ENCODE data around the gene PTRHD1. TPM values are rescaled to one million over a fixed set of nuclear protein-coding genes. Genes with fewer than 3 reads are reported as not detected.

PTRHD1 gene, protein sequence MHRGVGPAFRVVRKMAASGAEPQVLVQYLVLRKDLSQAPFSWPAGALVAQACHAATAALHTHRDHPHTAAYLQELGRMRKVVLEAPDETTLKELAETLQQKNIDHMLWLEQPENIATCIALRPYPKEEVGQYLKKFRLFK
- 25.5 and 28.8 TPM in 2 replicates for total RNA-seq

DNA sequence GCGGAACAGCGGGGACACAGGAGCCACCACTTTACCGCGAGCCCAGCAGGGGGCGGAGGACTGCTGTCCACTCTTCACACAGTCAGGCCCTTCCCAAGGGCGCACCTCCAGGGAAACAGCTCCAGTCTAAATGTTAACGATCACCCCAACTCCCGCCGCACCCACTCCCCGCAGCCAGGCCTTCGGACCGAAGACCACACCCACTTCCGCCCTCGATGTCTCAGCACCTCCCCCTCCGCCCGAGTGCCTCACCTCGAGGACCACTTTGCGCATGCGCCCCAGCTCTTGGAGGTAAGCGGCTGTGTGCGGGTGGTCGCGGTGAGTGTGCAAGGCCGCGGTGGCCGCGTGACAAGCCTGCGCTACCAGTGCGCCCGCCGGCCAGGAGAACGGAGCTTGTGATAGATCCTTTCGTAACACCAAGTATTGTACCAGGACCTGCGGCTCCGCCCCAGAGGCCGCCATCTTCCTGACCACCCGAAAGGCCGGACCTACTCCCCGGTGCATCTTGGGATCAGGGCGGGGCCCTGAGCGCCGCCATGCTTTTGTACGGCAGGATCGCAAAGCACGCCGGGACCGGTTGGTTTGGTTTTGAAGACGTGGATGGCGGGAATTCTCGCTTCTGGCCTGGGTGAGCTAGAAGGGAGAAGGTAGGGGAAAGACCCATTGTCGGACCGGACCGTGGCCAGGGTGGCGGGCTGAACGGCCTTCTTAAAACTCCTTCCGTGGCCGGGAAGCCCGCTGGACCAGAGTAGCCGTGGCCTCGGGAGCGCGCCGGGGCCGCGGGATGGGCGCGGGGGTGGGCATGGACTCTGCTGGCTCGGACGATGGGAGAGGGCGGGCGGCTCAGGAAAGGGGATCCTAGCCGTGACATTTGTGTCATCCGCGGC is at the start of gene PTRHD1, which contains the start of gene CENPO:
Gene PTRHD1, minus strand, starts transcription at position 518 of the 887 bp plus-strand sequence. Its CDS starts 14 bp downstream, at position 504.
Gene CENPO, plus strand, starts transcription at position 552 of the 887 bp plus-strand sequence. CDS start 495 bp downstream, outside the sequence.

Other genes starting within 250 kb of the PTRHD1 start
- gene CENPO, start within 50 bp of the PTRHD1 start, total RNA-seq: 5.9 and 24.7 TPM in 2 replicates
- 32.0 and 49.0 TPM in 2 replicates for gene ADCY3, start 126.8 kb upstream of the PTRHD1 start, total RNA-seq
- 1.9 and 5.6 TPM in 2 replicates for gene DNAJC27, start 178.6 kb upstream of the PTRHD1 start, total RNA-seq
- gene EFR3B, start 248.7 kb upstream of the PTRHD1 start, total RNA-seq: 0.56 and 1.7 TPM in 2 replicates